Measurements from ENCODE around the gene SLC44A3. TPM values are rescaled to one million over a fixed set of nuclear protein-coding genes. Genes with fewer than 3 reads are reported as not detected.

SLC44A3 gene
- total and polyA plus RNA-seq, 12 donors = 4.2 to 26.2 (median 9.5) TPM

DNA sequence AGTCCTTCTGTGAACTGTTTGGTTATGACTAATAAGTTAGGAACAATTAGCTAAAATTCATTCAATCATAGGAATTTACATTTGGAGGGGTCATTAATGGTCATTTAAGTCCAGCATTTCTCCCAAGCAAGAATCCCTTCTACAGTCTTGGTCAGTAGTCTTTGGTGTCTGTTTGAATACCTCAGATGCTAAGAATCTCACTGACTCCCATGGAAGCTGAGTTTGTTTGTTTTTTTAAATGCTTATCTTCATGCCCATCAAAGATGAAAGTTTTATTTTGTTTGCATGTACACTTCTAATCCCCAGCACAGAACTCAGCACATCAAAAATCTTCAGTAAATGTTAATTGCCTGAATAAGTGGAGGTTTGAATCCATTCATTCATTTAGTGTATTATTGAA lies 41.3 kb upstream of the SLC44A3 start:
- Histone ChIP-seq H3K27me3 (no peaks in the 10 kb centered on the region), H3K36me3 (replicated peaks in 1 of 2) (no peaks in the 10 kb centered on the region), H3K27ac (no peak overlapping the region), H3K4me3 (no peak overlapping the region), H3K9me3 (replicated peaks in 1 of 3) (no peaks in the 10 kb centered on the region), H3K4me1 (replicated peaks in 1 of 2) (peaks cover 7 to 14% of the 10 kb centered on the region in 2 donors)
- DNase-seq = no peak
- intact Hi-C loops (cut with DNase I) = no loop called here
- no peak for TF ChIP-seq POLR2A (IDR thresholded peaks at IDR 0.05)
- TF ChIP-seq, protein P1, sequence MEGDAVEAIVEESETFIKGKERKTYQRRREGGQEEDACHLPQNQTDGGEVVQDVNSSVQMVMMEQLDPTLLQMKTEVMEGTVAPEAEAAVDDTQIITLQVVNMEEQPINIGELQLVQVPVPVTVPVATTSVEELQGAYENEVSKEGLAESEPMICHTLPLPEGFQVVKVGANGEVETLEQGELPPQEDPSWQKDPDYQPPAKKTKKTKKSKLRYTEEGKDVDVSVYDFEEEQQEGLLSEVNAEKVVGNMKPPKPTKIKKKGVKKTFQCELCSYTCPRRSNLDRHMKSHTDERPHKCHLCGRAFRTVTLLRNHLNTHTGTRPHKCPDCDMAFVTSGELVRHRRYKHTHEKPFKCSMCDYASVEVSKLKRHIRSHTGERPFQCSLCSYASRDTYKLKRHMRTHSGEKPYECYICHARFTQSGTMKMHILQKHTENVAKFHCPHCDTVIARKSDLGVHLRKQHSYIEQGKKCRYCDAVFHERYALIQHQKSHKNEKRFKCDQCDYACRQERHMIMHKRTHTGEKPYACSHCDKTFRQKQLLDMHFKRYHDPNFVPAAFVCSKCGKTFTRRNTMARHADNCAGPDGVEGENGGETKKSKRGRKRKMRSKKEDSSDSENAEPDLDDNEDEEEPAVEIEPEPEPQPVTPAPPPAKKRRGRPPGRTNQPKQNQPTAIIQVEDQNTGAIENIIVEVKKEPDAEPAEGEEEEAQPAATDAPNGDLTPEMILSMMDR (IDR thresholded peaks at IDR 0.05) = no peak

DNA sequence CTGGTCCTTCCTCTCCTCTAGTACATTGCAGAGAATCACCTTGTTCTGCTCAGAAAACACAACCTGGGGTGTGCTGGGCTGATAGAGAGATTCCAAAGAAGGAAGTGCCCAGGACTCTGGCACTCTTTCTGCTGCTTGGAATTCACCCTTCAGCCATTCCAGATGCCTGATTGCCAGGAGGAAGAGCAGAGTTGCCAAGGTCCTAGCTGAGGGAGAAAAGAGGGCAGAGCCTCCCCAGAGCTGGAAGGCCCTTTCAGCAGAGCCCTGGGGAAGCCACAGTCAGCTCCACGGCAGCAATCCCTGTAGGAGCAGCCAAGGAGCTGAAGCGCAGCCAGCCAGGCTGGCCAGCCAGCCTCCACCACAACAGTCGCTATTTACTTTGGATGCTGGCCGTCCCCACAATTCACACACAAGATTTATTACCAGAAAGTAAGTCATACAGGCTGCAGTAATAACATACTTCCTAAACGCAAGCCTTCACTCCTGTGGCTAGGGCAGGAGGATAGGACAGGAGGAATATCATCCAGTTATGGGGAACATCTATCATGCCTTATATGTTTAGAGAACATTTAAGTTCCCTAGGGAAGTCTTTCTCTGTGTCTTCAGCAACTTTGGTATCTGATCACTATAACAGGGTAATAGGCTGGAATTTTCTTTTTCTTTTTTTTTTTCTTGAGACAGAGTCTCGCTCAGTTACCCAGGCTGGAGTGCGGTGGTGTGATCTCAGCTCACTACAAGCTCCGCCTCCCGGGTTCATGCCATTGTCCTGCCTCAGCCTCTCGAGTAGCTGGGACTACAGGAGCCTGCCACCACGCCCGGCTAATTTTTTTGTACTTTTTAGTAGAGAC lies 36.6 kb upstream of the SLC44A3 start:
- Histone ChIP-seq H3K4me3 (peak overlapping the region in 1 of 4 donors; percentile 12), H3K9me3 (replicated peaks in 1 of 3) (no peaks in the 10 kb centered on the region), H3K27me3 (no peaks in the 10 kb centered on the region), H3K36me3 (replicated peaks in 1 of 2) (no peaks in the 10 kb centered on the region), H3K4me1 (replicated peaks in 1 of 2) (peaks cover 7 to 18% of the 10 kb centered on the region in 2 donors), H3K27ac (peak overlapping the region in 4 of 5 donors; percentile 1 to 68 (median 32))
- intact Hi-C loops (cut with DNase I) = loop anchor here in 1 of 2 donors (10.0 kb wide), 1 partner anchor 49 kb away; no protein-coding TSS in a partner anchor
- peak; percentile 57 to 83 (median 66) for DNase-seq
- 46 to 65% (median 55%) methylated on average over 10 to 12 of the region's 12 CpGs for WGBS, 4 donors
- TF ChIP-seq, protein P1 (IDR thresholded peaks at IDR 0.05) = no peak
- TF ChIP-seq POLR2A (IDR thresholded peaks at IDR 0.05) = no peak

DNA sequence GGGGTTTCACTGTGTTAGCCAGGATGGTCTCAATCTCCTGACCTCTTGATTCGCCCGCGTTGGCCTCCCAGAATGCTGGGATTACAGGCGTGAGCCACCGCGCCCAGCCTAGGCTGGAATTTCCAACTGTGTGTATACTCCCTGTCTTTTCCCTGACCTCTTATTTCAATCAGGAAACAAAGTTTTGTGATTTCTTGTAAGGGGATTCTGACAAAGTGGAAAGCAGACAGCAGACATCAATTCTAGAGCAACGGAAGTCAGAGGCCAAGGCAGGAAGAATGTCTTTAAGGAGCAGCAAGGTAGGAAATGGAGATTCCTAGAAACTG lies 36.0 kb upstream of the SLC44A3 start:
- Histone ChIP-seq H3K36me3 (replicated peaks in 1 of 2) (no peaks in the 10 kb centered on the region), H3K27ac (peak overlapping the region in 3 of 5 donors; percentile 1 to 68 (median 63)), H3K4me3 (peak overlapping the region in 1 of 4 donors; percentile 12), H3K27me3 (no peaks in the 10 kb centered on the region), H3K4me1 (replicated peaks in 1 of 2) (peaks cover 7 to 18% of the 10 kb centered on the region in 2 donors), H3K9me3 (replicated peaks in 1 of 3) (no peaks in the 10 kb centered on the region)
- intact Hi-C loops (cut with DNase I) = loop anchor here in 1 of 2 donors (10.0 kb wide), 1 partner anchor 49 kb away; no protein-coding TSS in a partner anchor
- TF ChIP-seq, protein P1 (IDR thresholded peaks at IDR 0.05) = no peak
- no peak for TF ChIP-seq POLR2A (IDR thresholded peaks at IDR 0.05)
- no peak for DNase-seq
- WGBS, 4 donors = 69 to 86% (median 84%) methylated on average over 7 of the region's 7 CpGs

DNA sequence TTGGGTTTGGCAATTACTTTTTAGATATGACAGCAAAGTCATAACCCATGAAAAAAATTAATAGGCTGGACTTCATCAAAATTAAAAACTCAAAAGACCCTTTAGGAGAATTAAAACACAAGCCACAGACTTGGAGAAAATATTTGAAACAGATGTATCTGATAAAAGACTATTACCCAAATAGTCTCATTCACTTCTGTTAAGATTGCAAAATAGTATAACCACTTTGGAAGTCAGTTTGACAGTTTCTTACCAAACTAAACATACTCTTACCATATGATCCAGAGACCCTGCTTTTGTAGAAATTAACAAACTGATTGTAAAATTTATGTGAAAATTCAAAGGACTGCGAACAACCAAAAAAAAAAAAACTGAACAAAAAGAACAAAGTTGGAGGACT lies 32.5 kb upstream of the SLC44A3 start:
- Histone ChIP-seq H3K4me3 (no peak overlapping the region), H3K27me3 (no peaks in the 10 kb centered on the region), H3K4me1 (replicated peaks in 1 of 2) (peaks cover 7 to 25% of the 10 kb centered on the region in 2 donors), H3K27ac (no peak overlapping the region), H3K36me3 (replicated peaks in 1 of 2) (no peaks in the 10 kb centered on the region), H3K9me3 (replicated peaks in 1 of 3) (no peaks in the 10 kb centered on the region)
- DNase-seq = no peak
- 85 to 95% (median 93%) methylated on average over 1 of the region's 1 CpG for WGBS, 4 donors
- intact Hi-C loops (cut with DNase I) = loop anchor here in 1 of 2 donors (10.0 kb wide), 1 partner anchor 53 kb away; no protein-coding TSS in a partner anchor
- TF ChIP-seq, protein P1 (IDR thresholded peaks at IDR 0.05) = no peak
- no peak for TF ChIP-seq POLR2A (IDR thresholded peaks at IDR 0.05)

Measured in adrenal gland (tissue), 12 donors.